Measurements from ENCODE around the gene REN. TPM values are rescaled to one million over a fixed set of nuclear protein-coding genes. Genes with fewer than 3 reads are reported as not detected.
A peak's percentile ranks its signal among the peaks of the same experiment; 100 is the strongest.

Gene REN
- total RNA-seq, 1 donor from 2014 or later, result not detected

DNA sequence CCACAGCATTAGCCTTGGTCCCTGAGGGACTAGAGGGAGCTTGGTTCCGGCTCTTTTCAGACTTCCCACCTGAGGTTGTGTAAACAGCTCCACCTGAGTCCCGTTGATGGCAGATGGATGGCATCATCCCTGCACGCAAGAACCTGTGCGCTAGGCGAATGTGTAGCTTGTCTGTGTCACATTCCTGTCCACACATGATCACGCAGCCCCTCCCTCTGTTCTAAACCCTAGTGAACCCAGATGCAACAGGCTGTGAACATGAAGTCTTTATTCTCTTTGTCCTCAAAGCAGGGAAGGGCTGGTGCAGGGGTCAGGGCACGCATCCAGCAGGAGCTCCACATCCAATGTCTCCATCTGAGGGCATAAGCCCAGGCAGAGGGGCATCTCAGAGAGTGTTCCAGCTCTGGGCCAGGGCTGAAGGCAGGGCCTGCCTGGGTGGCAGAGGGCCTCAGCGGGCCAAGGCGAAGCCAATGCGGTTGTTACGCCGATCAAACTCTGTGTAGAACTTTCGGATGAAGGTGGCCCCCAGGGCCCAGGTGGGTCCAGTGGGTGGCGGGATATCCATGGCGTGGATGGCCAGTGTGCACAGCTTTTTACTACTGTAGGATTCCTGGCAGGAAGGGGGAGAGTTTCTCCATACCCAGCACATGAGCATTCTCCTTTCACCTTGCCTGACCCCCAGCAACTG, 11.4 kb downstream of the REN start:
- DNase-seq (ENCODE audit: low read depth), result no peak

- no peak for DNase-seq (ENCODE audit: low read depth)
These were observed 12.5 kb downstream of the REN start for GRCh38 chr1:204153667-204154066.

DNA sequence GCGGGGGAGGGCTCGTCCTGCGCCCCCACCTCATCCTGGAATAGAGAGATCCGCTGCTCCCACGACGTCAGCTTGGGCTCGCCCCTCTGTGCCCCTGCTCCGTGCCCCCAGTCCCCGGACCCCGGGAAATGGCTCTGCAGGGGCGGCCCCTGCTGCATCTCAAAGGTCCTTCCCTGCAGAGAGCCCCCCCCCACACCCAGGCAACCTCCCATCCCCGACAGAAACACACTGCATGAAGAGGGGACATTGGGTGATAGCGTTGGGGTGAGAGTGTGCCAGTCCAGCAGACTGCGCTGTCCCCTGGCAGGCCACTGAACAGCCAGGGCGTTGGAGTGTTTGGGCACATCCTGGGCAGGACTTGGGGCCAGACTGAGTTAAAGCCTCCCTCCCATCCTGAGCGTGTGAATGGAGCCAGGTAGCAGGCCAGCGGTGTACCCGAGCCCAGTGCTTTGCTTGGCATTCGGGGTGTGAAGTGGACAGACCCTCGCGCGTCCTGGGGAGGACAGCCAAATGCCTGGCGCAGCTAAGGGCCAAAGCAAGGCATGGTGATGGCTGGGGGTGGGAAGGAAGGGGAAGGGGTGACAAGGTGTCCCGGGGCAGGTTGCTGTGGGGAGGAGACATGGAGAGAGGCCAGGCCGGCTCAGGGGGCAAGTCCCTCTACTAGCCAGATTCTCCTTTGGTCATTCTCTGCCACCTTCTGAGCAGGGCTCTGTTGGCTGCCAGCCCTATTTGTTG, 13.7 kb downstream of the REN start:
- no peak for DNase-seq (ENCODE audit: low read depth)

GRCh38 chr1:204151552-204152309, 14.4 kb downstream of the REN start, which contains the start of gene ETNK2:
TSS of gene ETNK2 (minus strand) at chr1:204152044. CDS start at chr1:204151852, 192 bp downstream.
- DNase-seq (ENCODE audit: low read depth), result peak; percentile 16

DNA sequence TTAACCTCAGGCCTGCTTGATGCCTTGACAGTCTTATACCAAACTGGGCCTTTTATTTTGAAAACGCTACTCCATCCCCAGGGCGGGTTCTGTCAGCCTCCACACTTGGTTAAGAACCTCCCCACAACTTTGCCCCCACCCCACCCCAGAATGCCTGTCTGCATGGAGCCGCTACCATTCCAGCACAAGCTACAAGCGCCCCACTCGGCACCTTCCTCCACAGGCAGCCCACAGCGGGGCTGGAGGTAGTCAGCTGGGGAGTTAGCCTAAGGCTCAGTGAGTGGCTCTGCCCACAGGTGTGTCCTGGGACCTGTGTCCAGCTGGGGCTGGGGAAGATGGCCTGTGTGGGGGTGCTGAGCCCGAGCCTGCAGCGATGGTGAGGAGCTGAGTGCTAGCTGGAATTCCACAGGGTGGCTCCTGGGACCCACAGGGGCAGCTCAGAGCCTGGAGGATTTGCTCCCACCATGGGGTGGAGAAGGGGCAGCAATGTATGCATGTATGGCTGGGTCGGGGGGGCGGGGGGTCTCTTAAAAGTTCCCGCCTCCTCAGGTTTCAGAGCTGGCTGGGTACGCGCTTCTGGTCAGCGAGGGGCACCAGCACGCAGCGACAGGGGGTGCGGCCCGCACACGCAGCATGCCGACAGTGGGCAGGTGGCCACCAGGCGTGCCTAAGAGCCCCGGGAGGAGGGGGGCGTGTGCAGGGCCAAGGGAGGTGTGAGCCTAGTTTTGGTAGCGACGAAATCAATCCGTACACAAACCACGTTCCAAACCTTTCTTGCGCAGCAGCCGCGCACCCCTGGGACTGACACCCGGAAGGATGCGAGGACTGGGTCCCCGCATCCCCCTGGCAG, 15.2 kb downstream of the REN start:
- no peak for DNase-seq (ENCODE audit: low read depth)

DNA sequence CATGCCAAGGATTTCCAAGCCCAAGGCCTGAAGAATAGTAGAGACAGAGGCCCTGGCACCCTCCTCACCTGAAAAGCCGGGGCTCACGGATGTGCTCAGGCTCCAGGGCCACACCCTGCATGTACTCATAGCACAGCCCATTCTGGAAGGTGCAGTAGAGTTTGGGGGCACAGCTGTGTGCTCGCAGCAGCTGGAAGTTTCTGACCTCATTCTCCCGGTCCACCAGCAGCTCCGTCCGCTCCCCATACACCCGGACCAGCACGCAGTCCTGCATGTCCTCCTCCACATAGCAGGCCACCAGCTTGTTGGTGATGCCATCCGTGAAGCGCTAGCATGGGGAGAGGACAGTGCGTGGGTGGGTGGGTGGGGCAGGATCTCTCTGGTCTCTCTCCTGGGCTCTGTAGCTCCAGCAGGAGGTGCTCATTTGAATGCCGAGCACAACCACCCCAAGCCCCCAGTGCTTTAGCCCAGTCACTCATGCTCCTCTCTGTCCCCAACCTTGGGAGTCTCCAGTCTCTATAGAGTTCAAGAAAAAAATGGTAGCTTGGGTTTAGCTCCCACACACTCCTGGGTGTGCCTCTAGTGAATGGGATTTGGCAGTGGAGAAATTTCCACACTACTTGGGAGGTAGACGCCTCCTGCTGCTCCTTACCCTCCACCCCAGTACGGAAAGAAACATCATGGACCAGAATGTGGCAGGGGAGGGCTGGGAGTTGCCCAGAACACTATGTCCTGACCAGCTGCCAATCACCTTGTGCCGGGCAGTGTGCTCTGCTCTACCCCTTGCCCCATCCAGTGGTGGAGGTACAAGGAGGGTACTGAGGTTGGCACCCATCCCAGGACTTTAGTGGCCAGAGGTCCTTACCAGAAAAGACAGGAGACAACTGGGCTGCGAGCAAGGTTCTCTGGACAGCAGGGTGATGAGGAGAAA, 16.2 kb downstream of the REN start:
- no peak for DNase-seq (ENCODE audit: low read depth)

- no peak for DNase-seq (ENCODE audit: low read depth)
These were observed 17.0 kb downstream of the REN start for GRCh38 chr1:204149107-204149506.

DNA sequence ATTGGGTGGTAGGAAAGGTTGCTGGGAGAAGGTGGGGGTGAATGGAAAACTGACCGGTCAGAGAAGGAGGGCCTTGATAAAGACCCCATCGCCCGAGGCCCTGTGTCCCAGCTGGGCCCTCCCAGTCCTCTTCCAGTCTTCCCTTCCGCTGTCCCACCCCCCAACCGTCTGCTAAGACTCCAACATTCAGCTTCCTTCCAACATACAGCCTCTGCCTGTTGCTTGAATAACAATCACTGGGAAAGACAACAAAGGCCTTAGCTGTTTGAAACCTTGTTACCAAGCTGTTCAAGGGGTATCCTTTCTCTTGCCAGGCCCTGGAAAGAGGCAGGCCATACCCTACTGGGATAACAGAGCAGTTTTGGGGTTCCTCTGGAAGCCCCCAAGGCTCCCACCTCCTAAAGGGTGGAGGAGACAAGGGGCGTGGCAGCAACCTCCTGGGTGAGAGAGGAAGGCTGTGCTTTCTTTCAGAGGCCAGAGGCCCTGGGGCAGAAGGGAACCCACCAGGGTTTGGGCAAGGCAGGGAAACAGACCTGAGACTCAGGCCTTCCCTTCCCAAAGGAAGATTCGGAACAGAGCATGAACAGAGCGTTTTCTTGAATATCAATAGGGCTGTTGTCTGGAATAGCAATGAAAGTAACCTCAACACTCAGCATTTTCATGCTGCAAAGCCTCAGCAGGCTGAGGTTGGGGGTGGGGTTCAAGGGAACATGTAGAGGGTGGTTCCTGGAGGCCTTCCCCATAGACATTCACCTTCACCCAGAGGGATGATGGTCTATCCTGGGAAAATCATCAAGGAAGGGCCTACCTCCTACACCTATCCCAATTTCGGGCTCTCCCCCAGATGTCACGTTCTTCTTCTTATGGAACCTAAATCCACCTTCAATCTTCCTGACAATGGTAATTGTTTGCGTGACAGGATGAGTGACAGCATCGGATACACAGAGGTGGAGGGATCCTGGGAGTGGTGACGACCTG, 18.4 kb downstream of the REN start:
- no peak for DNase-seq (ENCODE audit: low read depth)

- no peak for DNase-seq (ENCODE audit: low read depth)
These were observed 19.2 kb downstream of the REN start for GRCh38 chr1:204146965-204147364.

- DNase-seq (ENCODE audit: low read depth), result no peak
These were observed 19.8 kb downstream of the REN start for GRCh38 chr1:204146309-204146708.

DNA sequence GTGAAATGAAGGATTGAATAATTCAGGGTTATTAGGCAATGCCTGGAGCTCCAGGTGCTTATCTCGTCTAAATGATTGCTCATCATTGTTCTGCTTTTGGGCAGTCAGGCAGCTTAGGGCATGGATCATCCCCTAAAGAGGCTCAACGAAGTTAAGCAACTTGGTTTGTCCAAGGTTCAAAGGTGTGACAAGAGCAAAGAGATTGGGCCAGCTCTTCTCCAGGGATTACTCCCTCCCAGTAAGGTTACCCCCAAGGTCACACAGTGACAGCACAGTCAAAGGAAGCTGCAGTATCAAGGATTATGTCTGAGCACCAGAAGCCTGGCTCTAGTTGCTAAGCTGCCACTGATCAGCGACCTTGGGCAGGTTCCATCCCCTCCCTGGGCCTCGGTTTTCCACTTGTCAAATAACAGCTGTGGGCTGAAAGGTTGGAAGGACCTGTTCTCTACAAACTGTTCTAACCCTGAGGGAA, 21.1 kb downstream of the REN start:
- DNase-seq (ENCODE audit: low read depth), result no peak

DNA sequence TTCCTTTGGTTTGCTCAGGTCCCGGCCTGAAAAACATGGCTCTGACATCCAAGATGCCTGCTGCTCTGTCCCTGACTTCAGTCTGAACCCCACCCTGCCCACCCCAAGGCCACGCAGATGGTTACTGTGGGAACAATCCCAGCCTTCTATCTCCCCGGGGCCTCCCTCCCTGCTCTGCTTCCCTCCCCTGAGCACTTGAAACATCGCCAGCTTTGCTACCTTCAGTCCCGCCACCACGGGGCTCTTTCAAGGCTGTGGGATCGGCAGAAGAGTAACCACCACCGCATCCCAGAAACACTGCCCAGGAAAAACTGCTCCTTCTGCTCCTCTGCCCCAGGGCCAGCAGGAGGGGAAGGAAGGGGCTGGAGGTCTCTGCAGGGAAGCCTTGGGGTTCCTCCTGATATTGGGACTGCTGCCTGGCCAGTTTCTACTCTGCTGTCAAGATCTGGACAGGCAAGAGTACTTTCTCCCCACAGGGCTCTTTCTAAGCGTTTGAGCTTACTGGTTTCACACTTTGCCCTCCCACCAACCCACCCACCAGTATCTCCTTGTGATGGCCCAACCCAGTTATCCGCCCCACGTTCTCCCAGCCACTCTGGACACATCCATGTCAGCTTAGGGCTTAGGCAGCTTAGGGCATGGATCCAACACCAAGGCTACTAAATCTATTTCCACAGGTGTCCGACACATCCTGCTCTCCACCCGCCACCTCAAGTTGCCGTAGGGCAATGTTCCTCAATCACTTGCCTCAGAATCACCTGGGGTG, 22.7 kb downstream of the REN start:
- DNase-seq (ENCODE audit: low read depth), result no peak

GRCh38 chr1:204142032-204142974, 23.8 kb downstream of the REN start:
- DNase-seq (ENCODE audit: low read depth), result no peak

- DNase-seq (ENCODE audit: low read depth), result no peak
These were observed 25.0 kb downstream of the REN start for GRCh38 chr1:204141131-204141530.

- DNase-seq (ENCODE audit: low read depth), result no peak
These were observed 26.2 kb downstream of the REN start for GRCh38 chr1:204139952-204140351.

DNA sequence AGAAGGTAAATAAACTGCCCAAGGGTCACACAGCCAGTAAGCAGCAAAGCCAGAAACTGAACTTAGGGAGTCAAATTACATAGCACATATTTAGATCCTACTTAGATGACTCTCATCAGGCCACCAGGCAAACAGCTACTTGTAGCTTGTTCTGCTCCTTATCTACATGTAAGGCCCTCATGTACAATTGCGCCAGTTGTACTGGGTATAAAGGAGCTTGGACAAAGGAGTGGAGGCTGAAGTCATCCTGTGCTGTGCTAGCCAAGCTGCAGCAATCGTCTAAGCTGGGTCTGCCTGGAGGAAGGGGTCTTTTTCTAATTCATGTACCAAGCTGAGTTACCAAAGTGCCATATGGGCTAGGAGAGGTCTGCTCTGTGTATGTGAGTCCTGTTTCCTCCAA, 27.0 kb downstream of the REN start:
- DNase-seq (ENCODE audit: low read depth), result no peak

GRCh38 chr1:204136814-204137213, 29.3 kb downstream of the REN start:
- no peak for DNase-seq (ENCODE audit: low read depth)

Data from myocyte (in vitro differentiated cells).